ENCODE results near the gene PDE4B.
"Not testable (repeated sequence)": the region's sequence is repeated elsewhere in the genome, so short reads cannot be mapped to it uniquely, and the experiment has no call there.

The PDE4B gene

GRCh38 chr1:65990161-65990560 lies 197.5 kb downstream of the PDE4B start:
- DNase-seq (ENCODE audit: extremely low read depth in 1 of 2, low read depth in 1 of 2), result no peak

GRCh38 chr1:65991694-65992093 lies 199.0 kb downstream of the PDE4B start:
- no peak for DNase-seq (ENCODE audit: extremely low read depth in 1 of 2, low read depth in 1 of 2)

- DNase-seq (ENCODE audit: extremely low read depth in 1 of 2, low read depth in 1 of 2), result no peak
Measured at GRCh38 chr1:65992165-65992821, 199.6 kb downstream of the PDE4B start.

- no peak for DNase-seq (ENCODE audit: extremely low read depth in 1 of 2, low read depth in 1 of 2)
Measured at GRCh38 chr1:65992831-65993271, 200.2 kb downstream of the PDE4B start.

- DNase-seq (ENCODE audit: extremely low read depth in 1 of 2, low read depth in 1 of 2), result no peak
Measured at GRCh38 chr1:65994223-65994622, 201.5 kb downstream of the PDE4B start.

- no peak for DNase-seq (ENCODE audit: extremely low read depth in 1 of 2, low read depth in 1 of 2)
Measured at GRCh38 chr1:65995336-65995735, 202.6 kb downstream of the PDE4B start.

GRCh38 chr1:65995928-65996327 lies 203.2 kb downstream of the PDE4B start:
- DNase-seq (ENCODE audit: extremely low read depth in 1 of 2, low read depth in 1 of 2), result no peak

GRCh38 chr1:65997693-65998092 lies 205.0 kb downstream of the PDE4B start:
- DNase-seq (ENCODE audit: extremely low read depth in 1 of 2, low read depth in 1 of 2), result no peak

- DNase-seq (ENCODE audit: extremely low read depth in 1 of 2, low read depth in 1 of 2), result no peak
Measured at GRCh38 chr1:65998763-65999583, 206.3 kb downstream of the PDE4B start.

- DNase-seq (ENCODE audit: extremely low read depth in 1 of 2, low read depth in 1 of 2), result no peak
Measured at GRCh38 chr1:66000033-66000637, 207.4 kb downstream of the PDE4B start.

- DNase-seq (ENCODE audit: extremely low read depth in 1 of 2, low read depth in 1 of 2), result no peak
Measured at GRCh38 chr1:66003690-66004089, 211.0 kb downstream of the PDE4B start.

GRCh38 chr1:66006534-66006933 lies 213.8 kb downstream of the PDE4B start:
- DNase-seq (ENCODE audit: extremely low read depth in 1 of 2, low read depth in 1 of 2), result not testable (repeated sequence)

- DNase-seq (ENCODE audit: extremely low read depth in 1 of 2, low read depth in 1 of 2), result no peak
Measured at GRCh38 chr1:66012106-66012784, 219.6 kb downstream of the PDE4B start.

- no peak for DNase-seq (ENCODE audit: extremely low read depth in 1 of 2, low read depth in 1 of 2)
Measured at GRCh38 chr1:66013371-66013770, 220.7 kb downstream of the PDE4B start.

GRCh38 chr1:66022904-66023620 lies 230.4 kb downstream of the PDE4B start:
- no peak for DNase-seq (ENCODE audit: extremely low read depth in 1 of 2, low read depth in 1 of 2)

GRCh38 chr1:66025188-66025587 lies 232.5 kb downstream of the PDE4B start:
- DNase-seq (ENCODE audit: extremely low read depth in 1 of 2, low read depth in 1 of 2), result no peak

GRCh38 chr1:66028035-66028434 lies 235.3 kb downstream of the PDE4B start:
- no peak for DNase-seq (ENCODE audit: extremely low read depth in 1 of 2, low read depth in 1 of 2)

- no peak for DNase-seq (ENCODE audit: extremely low read depth in 1 of 2, low read depth in 1 of 2)
Measured at GRCh38 chr1:66033781-66034180, 241.1 kb downstream of the PDE4B start.

GRCh38 chr1:66035616-66036245 lies 243.0 kb downstream of the PDE4B start:
- no peak for DNase-seq (ENCODE audit: extremely low read depth in 1 of 2, low read depth in 1 of 2)

- no peak for DNase-seq (ENCODE audit: extremely low read depth in 1 of 2, low read depth in 1 of 2)
Measured at GRCh38 chr1:66041654-66042053, 249.0 kb downstream of the PDE4B start.
